GM18519 (cell line): ENCODE data around the gene AGBL4.

Experiments
- ATAC-seq: cut with Tn5 transposase; IDR thresholded peaks from one replicate; pipeline ENCODE4 v1.9.1; 2021; ENCODE audit warnings: mild to moderate bottlenecking, moderate library complexity; ENCODE audit not compliant: unreplicated experiment, low FRiP score

The AGBL4 gene

GRCh38 chr1:48572134-48572533 is 1451.6 kb downstream of the AGBL4 start:
- no peak for ATAC-seq

GRCh38 chr1:48571303-48571987 is 1452.3 kb downstream of the AGBL4 start:
- no peak for ATAC-seq

GRCh38 chr1:48570568-48570967 is 1453.2 kb downstream of the AGBL4 start:
- no peak for ATAC-seq

GRCh38 chr1:48568501-48568900 is 1455.3 kb downstream of the AGBL4 start:
- ATAC-seq = no peak

GRCh38 chr1:48566492-48566891 is 1457.3 kb downstream of the AGBL4 start:
- ATAC-seq = no peak

GRCh38 chr1:48563021-48563420 is 1460.7 kb downstream of the AGBL4 start:
- ATAC-seq = no peak

GRCh38 chr1:48561444-48561843 is 1462.3 kb downstream of the AGBL4 start:
- no peak for ATAC-seq

GRCh38 chr1:48560577-48560976 is 1463.2 kb downstream of the AGBL4 start:
- no peak for ATAC-seq

- no peak for ATAC-seq
These were observed 1463.6 kb downstream of the AGBL4 start for GRCh38 chr1:48560116-48560515.

GRCh38 chr1:48558366-48558765 is 1465.4 kb downstream of the AGBL4 start:
- no peak for ATAC-seq

- ATAC-seq = no peak
These were observed 1467.4 kb downstream of the AGBL4 start for GRCh38 chr1:48556186-48556850.

GRCh38 chr1:48555271-48555670 is 1468.5 kb downstream of the AGBL4 start:
- no peak for ATAC-seq

GRCh38 chr1:48552903-48553606 is 1470.7 kb downstream of the AGBL4 start:
- ATAC-seq = no peak

- ATAC-seq = no peak
These were observed 1471.3 kb downstream of the AGBL4 start for GRCh38 chr1:48552420-48552819.

GRCh38 chr1:48548985-48549384 is 1474.8 kb downstream of the AGBL4 start:
- ATAC-seq = no peak

- no peak for ATAC-seq
These were observed 1476.1 kb downstream of the AGBL4 start for GRCh38 chr1:48547561-48548220.

GRCh38 chr1:48543854-48544253 is 1479.9 kb downstream of the AGBL4 start:
- no peak for ATAC-seq

- ATAC-seq = no peak
These were observed 1483.2 kb downstream of the AGBL4 start for GRCh38 chr1:48540587-48540986.

- no peak for ATAC-seq
These were observed 1487.3 kb downstream of the AGBL4 start for GRCh38 chr1:48536477-48536876.

- ATAC-seq = no peak
These were observed 1490.8 kb downstream of the AGBL4 start for GRCh38 chr1:48532976-48533375.

- ATAC-seq = peak; percentile 90
These were observed 1492.9 kb downstream of the AGBL4 start for GRCh38 chr1:48530727-48531351.
